GM12878 (cell line): ENCODE data around the gene PTGDR2. TPM values are rescaled to one million over a fixed set of nuclear protein-coding genes. Genes with fewer than 3 reads are reported as not detected.

ENCODE experiments used
- ATAC-seq: fragments of 200-7000 bp; cut with Tn5 transposase; 3 replicates; pipeline ENCODE4 v1.9.1; 2020; ENCODE audit warnings: mild to moderate bottlenecking, moderate library complexity
- BruUV-seq: library from RNA; stranded (reverse); fragments of 400-500 nt; replicated peaks from 2 replicates; lab custom pipeline; 2021; lab: Mats Ljungman, UMichigan
- CTCF ChIA-PET: fragments of 300-600 bp; sonication (Branson Sonifier 250); formaldehyde crosslinking; extraction: SDS; loops from one replicate; lab custom pipeline; 2021; ENCODE audit warnings: inconsistent platforms; lab: Yijun Ruan, JAX
- POLR2A ChIA-PET: fragments of 350-600 bp; formaldehyde crosslinking; extraction: SDS; loops from one replicate; lab custom pipeline; 2021; ENCODE audit warnings: inconsistent platforms; lab: Charles Lee
- RAD21 ChIA-PET: fragments of 300-600 bp; sonication (Branson Sonifier 250); formaldehyde crosslinking; loops from one replicate; lab custom pipeline; 2023; ENCODE audit warnings: antibody characterized with exemption; ENCODE audit not compliant: unreplicated experiment; lab: Charles Lee
- SMC1A ChIA-PET: fragments of 300-600 bp; sonication (Branson Sonifier 250); formaldehyde crosslinking; loops from one replicate; lab custom pipeline; 2023; ENCODE audit not compliant: unreplicated experiment, uncharacterized antibody; lab: Charles Lee
- DNase-seq: peaks from one replicate; pipeline ENCODE4 v3.0.0-alpha.2; 2011; ENCODE audit warnings: low read depth, low spot score
- FAIRE-seq: peaks from 3 replicates; lab custom pipeline; 2011; peaks lifted over from hg19 to GRCh38; lab: Jason Lieb, UNC
- H2AFZ ChIP-seq: 2 replicates; pipeline ENCODE4 v1.6.0; 2011; ENCODE audit warnings: low read depth, low read length, control low read depth; ENCODE audit not compliant: control insufficient read depth
- H3K27ac ChIP-seq: 2 replicates; pipeline ENCODE4 v1.5.1; 2011; ENCODE audit warnings: control low read depth; ENCODE audit not compliant: control insufficient read depth, insufficient read depth
- H3K27me3 ChIP-seq, 2 experiments: replicated peaks in 1 of 2; 2 replicates each; pipeline versions ENCODE4 v1.6.0 to v1.6.1; 2011; ENCODE audit warnings: low read length in 1 of 2; ENCODE audit not compliant: control insufficient read depth in 2 of 2, insufficient read depth in 2 of 2
- H3K36me3 ChIP-seq, 2 experiments: 2 replicates each; pipeline ENCODE4 v1.5.1; 2011; ENCODE audit warnings: low read length in 1 of 2; ENCODE audit not compliant: control insufficient read depth in 2 of 2, insufficient read depth in 2 of 2
- H3K4me1 ChIP-seq: 2 replicates; pipeline ENCODE4 v1.6.1; 2011; ENCODE audit warnings: mild to moderate bottlenecking, low read length, moderate library complexity, mixed read lengths; ENCODE audit not compliant: control insufficient read depth, insufficient read depth
- H3K4me2 ChIP-seq: 2 replicates; pipeline ENCODE4 v1.6.0; 2011; ENCODE audit warnings: control low read depth; ENCODE audit not compliant: control insufficient read depth, insufficient read depth
- H3K4me3 ChIP-seq: fragments of 200-600 bp; sonication (generic); 2 replicates; pipeline ENCODE4 v1.5.1; 2016
- H3K79me2 ChIP-seq: 2 replicates; pipeline ENCODE4 v1.6.0; 2011; ENCODE audit warnings: low read length; ENCODE audit not compliant: control insufficient read depth, insufficient read depth
- H3K9ac ChIP-seq: 2 replicates; pipeline ENCODE4 v1.8.0; 2011; ENCODE audit warnings: low read length, control low read depth, mixed read lengths; ENCODE audit not compliant: control insufficient read depth, insufficient read depth
- H3K9me3 ChIP-seq: replicated peaks from 3 replicates; pipeline ENCODE4 v1.5.1; 2011; ENCODE audit warnings: mild to moderate bottlenecking, low read length; ENCODE audit not compliant: control insufficient read depth, insufficient read depth
- H4K20me1 ChIP-seq: 2 replicates; pipeline ENCODE4 v1.6.0; 2011; ENCODE audit not compliant: control insufficient read depth, insufficient read depth
- ATF7 ChIP-seq: fragments of 450-650 bp; IDR thresholded peaks from 2 replicates; pipeline ENCODE4 v1.6.1; 2016; ENCODE audit warnings: low read depth, mild to moderate bottlenecking
- FOXK2 ChIP-seq: fragments of 450-650 bp; IDR thresholded peaks from 2 replicates; pipeline ENCODE4 v1.6.1; 2017; ENCODE audit warnings: mild to moderate bottlenecking, moderate library complexity
- HCFC1 ChIP-seq: fragments of 150-350 bp; IDR thresholded peaks from 2 replicates; pipeline ENCODE4 v1.6.1; 2014; ENCODE audit warnings: low read length
- MXI1 ChIP-seq: fragments of 150-350 bp; IDR thresholded peaks from 2 replicates; pipeline ENCODE4 v1.6.1; 2011; ENCODE audit warnings: low read depth, mild to moderate bottlenecking, inconsistent platforms, low read length, improper control_type of control experiment
- NR2C2 ChIP-seq: IDR thresholded peaks from 2 replicates; pipeline ENCODE4 v1.6.1; 2011; ENCODE audit warnings: borderline replicate concordance, low read depth; ENCODE audit not compliant: control insufficient read depth, insufficient read length
- SPI1 ChIP-seq: IDR thresholded peaks from 2 replicates; pipeline ENCODE4 v1.6.1; 2011; ENCODE audit warnings: low read depth, mild to moderate bottlenecking, low read length, moderate library complexity, borderline replicate concordance; ENCODE audit not compliant: insufficient read depth
- TCF7 ChIP-seq: IDR thresholded peaks from 2 replicates; pipeline ENCODE4 v1.6.1; 2014; ENCODE audit warnings: antibody characterized with exemption, borderline replicate concordance
- ZNF207 ChIP-seq: fragments of 450-650 bp; IDR thresholded peaks from 2 replicates; pipeline ENCODE4 v1.6.1; 2014; ENCODE audit warnings: antibody characterized with exemption, mild to moderate bottlenecking, borderline replicate concordance
- WGBS: methylation state at CpG from one replicate; pipeline ENCODE4 v1.1.6; 2016; ENCODE audit warnings: low lambda C conversion rate; ENCODE audit not compliant: insufficient replicate concordance, insufficient coverage; ENCODE audit errors: missing lambda C conversion rate; 5-methylcytosine and 5-hydroxymethylcytosine counted together
- in situ Hi-C: fragments of 300-500 bp; cut with MboI; formaldehyde crosslinking; loops from 9 replicates; pipeline ENCODE4 v1.14.3; 2018; ENCODE audit warnings: mixed read lengths
- intact Hi-C: fragments of 100-400 bp; cut with micrococcal nuclease; formaldehyde crosslinking; loops from one replicate; pipeline ENCODE4 v1.14.2; 2022; ENCODE audit not compliant: unreplicated experiment
- polyA plus RNA-seq, 11 experiments: library from polyadenylated mRNA; depleted of rRNA in 4 of 11; unstranded in 6 of 11; stranded (reverse) in 5 of 11; fragments of >200 nt; fragmentation: Nextera tagmentation in 4 of 11; fragmentation: Illumina TruSeq in 1 of 11; extraction: Ambion mirVana in 4 of 11; extraction: Trizol in 1 of 11; gene quantifications; 1 replicate in 1 of 11; 2 replicates in 10 of 11; pipeline versions ENCODE4 v1.2.1 to v1.2.3, GENCODE V29; 2011 to 2016; ENCODE audit warnings: inconsistent platforms in 2 of 11, missing spikeins in 2 of 11, low read depth in 1 of 11
- total RNA-seq, 4 experiments: library from RNA; depleted of rRNA in 3 of 4; stranded (reverse); fragments of >200 nt in 3 of 4; fragmentation: Illumina TruSeq in 1 of 4; extraction: Trizol in 1 of 4; gene quantifications; 2 replicates each; pipeline versions ENCODE4 v1.2.1 to v1.2.3, GENCODE V29; 2013 to 2021
- TF ChIP-seq, protein P1 (sequence below): IDR thresholded peaks from 2 replicates; pipeline ENCODE4 v1.6.1; 2012; ENCODE audit warnings: mild to moderate bottlenecking, low read depth, low read length
- TF ChIP-seq, protein P2 (sequence below): fragments of 450-650 bp; IDR thresholded peaks from 2 replicates; pipeline ENCODE4 v1.6.1; 2016; ENCODE audit warnings: mild to moderate bottlenecking

Gene PTGDR2
- total and polyA plus RNA-seq, 10 of the 15 experiments (the other 5 are each of a cell fraction or from before 2014, with no cell fraction given), result 0.01 to 0.28 (median 0.15) TPM; not detected in 6

DNA sequence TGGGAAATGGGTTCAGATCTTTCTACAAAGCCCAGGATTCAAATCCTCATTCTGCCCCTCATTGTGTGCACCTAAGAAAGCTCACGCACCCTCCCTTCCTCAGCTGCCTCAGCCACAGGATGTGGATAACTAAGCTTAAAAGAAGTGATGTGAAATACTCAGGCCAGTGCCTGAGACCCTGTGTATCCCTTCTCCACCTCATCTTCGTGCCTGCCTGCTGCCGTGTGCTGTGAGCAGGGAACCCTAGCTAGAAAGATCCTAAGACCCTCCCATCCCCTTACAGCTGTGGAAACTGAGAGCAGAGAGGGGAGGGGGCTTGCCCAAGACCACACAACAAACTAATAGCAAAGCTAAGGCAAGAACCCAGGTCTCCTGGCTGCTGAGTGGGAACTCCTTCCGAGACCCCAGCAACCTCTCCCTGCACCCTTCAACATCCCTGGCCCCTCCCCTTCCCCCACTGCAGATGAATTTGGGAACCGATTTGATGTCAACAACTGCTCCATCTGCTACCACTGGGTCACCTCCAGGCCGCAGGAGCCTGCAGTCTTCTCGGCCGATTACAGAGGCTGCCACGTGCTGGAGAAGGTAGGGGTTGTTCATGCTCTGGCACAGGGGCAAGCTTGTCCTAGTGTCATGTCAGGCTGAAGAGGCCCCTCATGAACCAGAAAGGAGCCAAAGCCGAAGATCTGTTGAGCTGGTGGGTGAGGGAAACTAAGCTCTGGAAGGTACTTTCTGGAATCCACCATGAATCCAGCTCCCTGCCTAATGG lies 13.1 kb upstream of the PTGDR2 start (continued):
- TF ChIP-seq, protein P1, sequence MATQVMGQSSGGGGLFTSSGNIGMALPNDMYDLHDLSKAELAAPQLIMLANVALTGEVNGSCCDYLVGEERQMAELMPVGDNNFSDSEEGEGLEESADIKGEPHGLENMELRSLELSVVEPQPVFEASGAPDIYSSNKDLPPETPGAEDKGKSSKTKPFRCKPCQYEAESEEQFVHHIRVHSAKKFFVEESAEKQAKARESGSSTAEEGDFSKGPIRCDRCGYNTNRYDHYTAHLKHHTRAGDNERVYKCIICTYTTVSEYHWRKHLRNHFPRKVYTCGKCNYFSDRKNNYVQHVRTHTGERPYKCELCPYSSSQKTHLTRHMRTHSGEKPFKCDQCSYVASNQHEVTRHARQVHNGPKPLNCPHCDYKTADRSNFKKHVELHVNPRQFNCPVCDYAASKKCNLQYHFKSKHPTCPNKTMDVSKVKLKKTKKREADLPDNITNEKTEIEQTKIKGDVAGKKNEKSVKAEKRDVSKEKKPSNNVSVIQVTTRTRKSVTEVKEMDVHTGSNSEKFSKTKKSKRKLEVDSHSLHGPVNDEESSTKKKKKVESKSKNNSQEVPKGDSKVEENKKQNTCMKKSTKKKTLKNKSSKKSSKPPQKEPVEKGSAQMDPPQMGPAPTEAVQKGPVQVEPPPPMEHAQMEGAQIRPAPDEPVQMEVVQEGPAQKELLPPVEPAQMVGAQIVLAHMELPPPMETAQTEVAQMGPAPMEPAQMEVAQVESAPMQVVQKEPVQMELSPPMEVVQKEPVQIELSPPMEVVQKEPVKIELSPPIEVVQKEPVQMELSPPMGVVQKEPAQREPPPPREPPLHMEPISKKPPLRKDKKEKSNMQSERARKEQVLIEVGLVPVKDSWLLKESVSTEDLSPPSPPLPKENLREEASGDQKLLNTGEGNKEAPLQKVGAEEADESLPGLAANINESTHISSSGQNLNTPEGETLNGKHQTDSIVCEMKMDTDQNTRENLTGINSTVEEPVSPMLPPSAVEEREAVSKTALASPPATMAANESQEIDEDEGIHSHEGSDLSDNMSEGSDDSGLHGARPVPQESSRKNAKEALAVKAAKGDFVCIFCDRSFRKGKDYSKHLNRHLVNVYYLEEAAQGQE, result no peak
- TF ChIP-seq, all 136 proteins: peak for 0

DNA sequence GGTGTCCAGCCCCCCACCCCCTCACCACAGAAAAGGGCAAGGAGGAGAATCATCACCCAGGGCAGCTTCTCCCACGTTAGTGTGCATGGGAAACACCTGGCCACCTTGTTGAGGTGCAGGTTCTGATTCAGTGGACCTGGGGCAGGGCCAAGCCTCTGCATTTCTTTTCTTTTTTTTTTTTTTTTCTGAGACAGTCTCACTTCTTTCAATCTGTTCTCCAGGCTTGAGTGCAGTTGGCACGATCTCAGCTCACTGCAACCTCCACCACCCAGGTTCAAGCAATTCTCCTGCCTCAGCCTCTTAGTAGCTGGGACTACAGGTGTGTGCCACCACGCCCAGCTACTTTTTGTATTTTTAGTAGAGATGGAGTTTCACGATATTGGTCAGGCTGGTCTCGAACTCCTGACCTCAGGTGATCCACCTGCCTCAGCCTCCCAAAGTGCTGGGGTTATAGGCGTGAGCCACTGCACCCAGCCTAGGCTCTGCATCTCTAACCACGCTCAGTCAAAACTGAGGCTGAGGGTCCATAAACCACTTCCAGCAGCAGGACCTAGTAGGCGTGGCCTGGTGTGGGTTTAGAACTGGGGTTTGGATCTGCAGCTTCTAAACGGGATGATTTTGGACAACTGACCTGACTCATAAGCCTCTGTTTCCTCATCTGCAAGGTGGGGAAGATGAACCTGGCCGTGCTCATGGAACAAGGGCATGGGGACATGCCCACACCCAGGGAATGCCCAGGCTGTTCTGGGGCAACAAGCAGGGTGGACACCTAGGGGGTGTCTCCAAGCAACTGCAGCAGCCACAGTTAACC lies 12.3 kb upstream of the PTGDR2 start:
- intact Hi-C loops (no loop called here), in situ Hi-C loops (no loop called here)
- H3K4me2 ChIP-seq, result no peak overlapping the region
- FAIRE-seq (no peak), ATAC-seq (no peak), DNase-seq (no peak)
- no peaks in the 10 kb centered on the region for H3K36me3 ChIP-seq
- no peak overlapping the region for H3K9ac ChIP-seq
- CTCF ChIA-PET, result interaction anchor here (1.0 to 1.6 kb wide), 3 partner anchors 38 to 166 kb away, joined by 3 to 4 read pairs (median 3); no protein-coding TSS in a partner anchor
- no peaks in the 10 kb centered on the region for H3K79me2 ChIP-seq
- no peaks in the 10 kb centered on the region for H3K9me3 ChIP-seq
- H4K20me1 ChIP-seq, result no peaks in the 10 kb centered on the region
- RAD21 ChIA-PET, result interaction anchor here (0.6 to 1.8 kb wide), 2 partner anchors 37 to 908 kb away, joined by 3 to 7 read pairs; no protein-coding TSS in a partner anchor
- H3K27ac ChIP-seq, result no peak overlapping the region
- no peak overlapping the region for H3K4me3 ChIP-seq
- no peaks in the 10 kb centered on the region for H3K27me3 ChIP-seq
- SMC1A ChIA-PET, result interaction anchor here (1.3 kb wide), 1 partner anchor 10 kb away, joined by 3 read pairs; no protein-coding TSS in a partner anchor
- no TSS peak for BruUV-seq
- 22% methylated on average over 10 of the region's 10 CpGs for WGBS
- H2AFZ ChIP-seq, result no peak overlapping the region
- POLR2A ChIA-PET, result interaction anchor here (0.7 kb wide), 1 partner anchor 223 kb away, joined by 3 read pairs; no protein-coding TSS in a partner anchor
- TF ChIP-seq MXI1, result no peak
- no peak for TF ChIP-seq FOXK2
- no peak for TF ChIP-seq SPI1
- TF ChIP-seq HCFC1, result no peak
- TF ChIP-seq ATF7, result no peak
- no peak for TF ChIP-seq ZNF207
- TF ChIP-seq, protein P2, sequence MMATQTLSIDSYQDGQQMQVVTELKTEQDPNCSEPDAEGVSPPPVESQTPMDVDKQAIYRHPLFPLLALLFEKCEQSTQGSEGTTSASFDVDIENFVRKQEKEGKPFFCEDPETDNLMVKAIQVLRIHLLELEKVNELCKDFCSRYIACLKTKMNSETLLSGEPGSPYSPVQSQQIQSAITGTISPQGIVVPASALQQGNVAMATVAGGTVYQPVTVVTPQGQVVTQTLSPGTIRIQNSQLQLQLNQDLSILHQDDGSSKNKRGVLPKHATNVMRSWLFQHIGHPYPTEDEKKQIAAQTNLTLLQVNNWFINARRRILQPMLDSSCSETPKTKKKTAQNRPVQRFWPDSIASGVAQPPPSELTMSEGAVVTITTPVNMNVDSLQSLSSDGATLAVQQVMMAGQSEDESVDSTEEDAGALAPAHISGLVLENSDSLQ, result no peak
- no peak for TF ChIP-seq NR2C2
- no peak for TF ChIP-seq TCF7
- H3K4me1 ChIP-seq, result no peaks in the 10 kb centered on the region
